Omental fat pad (tissue), 4 donors: ENCODE data around the gene SMAD5. TPM values are rescaled to one million over a fixed set of nuclear protein-coding genes. Genes with fewer than 3 reads are reported as not detected.

ENCODE experiments used
- ATAC-seq: fragments of 150-250 bp; one replicate; pipeline ENCODE4 v1.9.1; 2016; ENCODE audit warnings: mild to moderate bottlenecking, moderate library complexity; ENCODE audit not compliant: low FRiP score
- DNase-seq: peaks from one replicate; pipeline ENCODE4 v3.0.0-alpha.2; 2019; ENCODE audit warnings: low spot score
- total RNA-seq, 4 donors: library from RNA; depleted of rRNA; stranded (reverse); fragments of >200 nt; gene quantifications; one replicate each; pipeline ENCODE4 v1.1.0, GENCODE V29; 2016
- TF ChIP-seq, protein P1 (sequence below), 3 donors: fragments of 450-650 bp; IDR thresholded peaks; one replicate each; pipeline ENCODE4 v1.5.1; 2016 to 2017; ENCODE audit warnings: antibody characterized with exemption in 3 of 3, mild to moderate bottlenecking in 3 of 3, moderate library complexity in 2 of 3

The SMAD5 gene
- total RNA-seq, 4 donors from 2014 or later = 36.9 to 64.9 (median 43.1) TPM

GRCh38 chr5:136094189-136094912, 38.3 kb upstream of the SMAD5 start:
- TF ChIP-seq, protein P1, sequence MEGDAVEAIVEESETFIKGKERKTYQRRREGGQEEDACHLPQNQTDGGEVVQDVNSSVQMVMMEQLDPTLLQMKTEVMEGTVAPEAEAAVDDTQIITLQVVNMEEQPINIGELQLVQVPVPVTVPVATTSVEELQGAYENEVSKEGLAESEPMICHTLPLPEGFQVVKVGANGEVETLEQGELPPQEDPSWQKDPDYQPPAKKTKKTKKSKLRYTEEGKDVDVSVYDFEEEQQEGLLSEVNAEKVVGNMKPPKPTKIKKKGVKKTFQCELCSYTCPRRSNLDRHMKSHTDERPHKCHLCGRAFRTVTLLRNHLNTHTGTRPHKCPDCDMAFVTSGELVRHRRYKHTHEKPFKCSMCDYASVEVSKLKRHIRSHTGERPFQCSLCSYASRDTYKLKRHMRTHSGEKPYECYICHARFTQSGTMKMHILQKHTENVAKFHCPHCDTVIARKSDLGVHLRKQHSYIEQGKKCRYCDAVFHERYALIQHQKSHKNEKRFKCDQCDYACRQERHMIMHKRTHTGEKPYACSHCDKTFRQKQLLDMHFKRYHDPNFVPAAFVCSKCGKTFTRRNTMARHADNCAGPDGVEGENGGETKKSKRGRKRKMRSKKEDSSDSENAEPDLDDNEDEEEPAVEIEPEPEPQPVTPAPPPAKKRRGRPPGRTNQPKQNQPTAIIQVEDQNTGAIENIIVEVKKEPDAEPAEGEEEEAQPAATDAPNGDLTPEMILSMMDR (IDR thresholded peaks at IDR 0.05) = no peak
- DNase-seq (no peak), ATAC-seq (no peak)

- TF ChIP-seq, protein P1 (IDR thresholded peaks at IDR 0.05) = no peak
- ATAC-seq = no peak
- no peak for DNase-seq
These were observed 37.6 kb upstream of the SMAD5 start for GRCh38 chr5:136094913-136095641.

- DNase-seq (no peak), ATAC-seq (no peak)
- TF ChIP-seq, protein P1 (IDR thresholded peaks at IDR 0.05) = no peak
These were observed 34.5 kb upstream of the SMAD5 start for GRCh38 chr5:136098176-136098575.

GRCh38 chr5:136099870-136100269, 32.8 kb upstream of the SMAD5 start:
- DNase-seq (no peak), ATAC-seq (no peak)
- TF ChIP-seq, protein P1 (IDR thresholded peaks at IDR 0.05) = no peak

DNA sequence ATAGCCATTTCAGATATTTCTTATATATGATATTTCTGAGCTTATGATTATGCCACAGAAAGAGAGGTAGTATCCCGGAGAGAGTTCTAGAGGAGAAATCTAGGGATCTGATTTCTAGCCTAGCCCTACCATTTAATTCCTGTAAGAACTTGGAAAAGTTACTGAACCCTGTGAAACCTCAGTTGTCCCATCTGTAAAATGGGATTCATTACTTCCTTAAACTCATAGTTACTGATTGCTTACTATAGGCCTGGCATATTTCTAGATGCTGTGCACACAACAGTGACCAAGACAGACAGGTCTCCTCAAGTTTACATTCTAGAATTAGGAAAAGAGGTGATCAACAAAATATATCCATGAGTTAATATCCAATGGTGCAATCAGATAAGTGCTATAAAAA, 30.8 kb upstream of the SMAD5 start:
- TF ChIP-seq, protein P1 (IDR thresholded peaks at IDR 0.05) = no peak
- ATAC-seq (no peak), DNase-seq (no peak)

- DNase-seq = no peak
- ATAC-seq = no peak
- TF ChIP-seq, protein P1 (IDR thresholded peaks at IDR 0.05) = no peak
These were observed 29.5 kb upstream of the SMAD5 start for GRCh38 chr5:136103118-136103517.
